ENCODE measurements around the gene GCA. TPM values are rescaled to one million over a fixed set of nuclear protein-coding genes. Genes with fewer than 3 reads are reported as not detected.

GCA gene
- total RNA-seq, 1 experiment from 2014 or later, result 18.8 TPM

- Histone ChIP-seq H3K27ac (ENCODE audit: low read depth, low read length) (peak overlapping the region; percentile 66), H3K27me3 (ENCODE audit: insufficient read depth, low read length) (no peaks in the 10 kb centered on the region), H3K4me3 (replicated peaks in 1 of 2; ENCODE audit: low read depth in 1 of 2, low read length in 2 of 2) (peak overlapping the region; percentile 65 to 69), H3K4me2 (ENCODE audit: low read length) (peak overlapping the region; percentile 98), H3K9me3 (ENCODE audit: control insufficient read depth in 1 of 2, insufficient read depth in 1 of 2, low read depth in 1 of 2, low read length in 2 of 2) (no peaks in the 10 kb centered on the region), H3K9me2 (ENCODE audit: insufficient read depth) (no peaks in the 10 kb centered on the region), H2AFZ (ENCODE audit: low read depth, low read length, poor library complexity, severe bottlenecking) (peak overlapping the region; percentile 96), H3K36me3 (ENCODE audit: control insufficient read depth in 1 of 2, insufficient read depth in 2 of 2, low read length in 2 of 2) (no peaks in the 10 kb centered on the region), H3K79me2 (ENCODE audit: insufficient read depth, low read length) (no peaks in the 10 kb centered on the region), H4K20me1 (ENCODE audit: insufficient read depth) (no peaks in the 10 kb centered on the region), H3K4me1 (ENCODE audit: control insufficient read depth in 1 of 2, insufficient read depth in 2 of 2, low read length in 2 of 2) (peaks cover 11 to 20% of the 10 kb centered on the region in 2 experiments), H3K9ac (ENCODE audit: low read length) (peak overlapping the region; percentile 67)
- intact Hi-C loops (cut with micrococcal nuclease), result no loop called here
- ChIA-PET RAD21 (ENCODE audit: low non-redundant PET in 1 of 2, low total read pairs in 2 of 2, uncharacterized antibody in 2 of 2, unreplicated experiment in 2 of 2) (no interaction called here), POLR2A (interaction anchor here (1.0 kb wide), 1 partner anchor 11 kb away, joined by 4 read pairs; no protein-coding TSS in a partner anchor), CTCF (interaction anchor here (0.7 to 1.5 kb wide), 2 partner anchors 20 to 21 kb away, joined by 3 read pairs; no protein-coding TSS in a partner anchor)
- DNase-seq (ENCODE audit: low read depth, low spot score) (no peak), ATAC-seq (peak; percentile 62)
- no peak for TF ChIP-seq EGR1 (IDR thresholded peaks at IDR 0.05; ENCODE audit: low read depth)
- no peak for TF ChIP-seq MAX (IDR thresholded peaks at IDR 0.05)
- TF ChIP-seq CTCF (IDR thresholded peaks at IDR 0.05 in 2 of 3, conservative IDR thresholded peaks at IDR 0.05 in 1 of 3; ENCODE audit: borderline replicate concordance in 1 of 3, insufficient read depth in 1 of 3, low read depth in 2 of 3, low read length in 2 of 3), result peak in 1 of 3 experiments; percentile 6; a peak in 1 of 6 replicates
- TF ChIP-seq JUND (IDR thresholded peaks at IDR 0.05), result no peak
- BruUV-seq (replicated peaks), result no TSS peak
Measured at GRCh38 chr2:162317861-162318327, 26.0 kb upstream of the GCA start.
